GM21825 (cell line): ENCODE results near the gene LHPP.
A peak's percentile ranks its signal among the peaks of the same experiment; 100 is the strongest.

Source experiments
- ATAC-seq: cut with Tn5 transposase; IDR thresholded peaks from one replicate; pipeline ENCODE4 v1.9.1; 2021; ENCODE audit warnings: mild to moderate bottlenecking, moderate library complexity; ENCODE audit not compliant: unreplicated experiment

LHPP gene

DNA sequence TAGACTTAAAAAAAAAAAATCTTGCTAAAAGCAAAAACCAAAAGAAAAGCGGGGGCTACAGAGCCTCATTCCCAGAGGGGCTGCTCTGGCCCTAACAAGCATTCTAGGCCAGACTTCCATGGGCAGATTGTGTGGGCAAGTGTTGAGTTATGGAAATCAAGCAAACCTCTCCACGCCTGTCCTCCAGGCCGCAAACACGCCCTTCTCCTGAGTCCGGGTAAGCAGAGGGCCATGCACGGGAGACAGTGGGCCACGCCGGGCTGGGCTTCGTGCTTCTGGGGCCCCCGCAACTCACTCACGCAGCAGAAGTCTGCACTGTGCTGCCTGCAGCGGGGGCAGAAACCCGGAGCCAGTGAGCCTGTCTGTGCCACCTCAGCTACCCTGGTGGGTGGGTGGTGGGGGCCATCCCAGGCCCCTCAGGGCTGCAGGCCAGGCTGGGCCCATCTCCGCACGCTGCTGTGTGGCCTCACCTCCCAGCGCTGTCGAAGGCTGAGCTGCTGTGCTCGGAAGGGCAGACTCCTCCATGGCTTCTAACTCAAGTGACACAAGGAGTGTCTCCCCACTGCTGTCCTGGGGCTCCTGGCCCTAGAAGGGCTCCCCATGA, 156.9 kb downstream of the LHPP start:
- ATAC-seq: no peak

DNA sequence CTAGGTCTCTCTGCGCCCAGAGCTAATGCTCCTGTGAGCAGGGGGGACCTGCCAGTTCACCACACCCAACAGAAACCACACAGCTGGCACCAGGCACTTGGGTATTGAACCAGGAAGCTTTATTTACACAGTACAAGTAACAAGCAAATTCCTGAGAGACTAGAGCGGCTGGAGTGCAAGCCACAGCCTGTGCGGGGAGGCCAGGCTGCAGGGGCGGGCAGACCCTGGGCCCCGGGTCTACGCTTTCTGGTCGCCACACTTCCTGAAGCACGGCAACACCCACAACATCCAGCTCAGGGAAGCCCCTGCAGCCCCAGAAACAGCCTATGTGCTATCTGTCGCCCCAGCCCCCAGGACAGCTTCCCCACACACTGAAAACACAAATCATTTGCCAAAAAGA, 157.6 kb downstream of the LHPP start:
- no peak for ATAC-seq

DNA sequence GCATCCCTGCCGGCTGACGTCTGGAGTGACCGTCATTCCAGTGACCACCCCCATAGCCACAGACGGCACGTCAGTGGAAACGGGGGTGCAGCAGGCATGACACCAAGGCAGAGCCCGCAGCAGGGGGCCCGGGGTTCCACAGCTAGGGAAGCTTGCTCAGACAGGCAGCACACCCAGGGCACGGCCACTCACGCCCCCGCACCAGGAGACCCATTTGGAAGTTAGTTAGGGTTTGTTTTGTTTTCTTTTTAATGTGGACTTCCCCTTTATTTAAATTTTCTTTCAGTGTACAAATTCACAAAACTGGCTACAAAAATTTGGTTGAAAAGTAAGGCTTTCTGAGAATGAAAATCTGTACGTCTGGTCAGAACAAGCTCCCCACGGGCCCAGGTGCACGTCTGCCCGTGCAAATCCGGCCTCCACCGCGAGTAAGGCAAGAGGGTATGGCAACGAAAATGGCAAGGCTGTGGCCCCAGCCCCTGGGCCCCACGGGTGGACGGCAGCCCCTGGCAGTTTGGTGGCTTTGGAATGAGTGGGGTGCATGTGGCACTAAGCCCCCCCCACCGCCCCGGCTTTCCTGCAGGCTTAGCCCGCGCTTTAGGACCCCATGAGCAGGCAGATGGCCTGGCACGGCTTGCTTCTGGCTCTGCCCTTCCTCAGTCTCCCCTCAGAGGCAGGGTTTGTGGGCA, 158.3 kb downstream of the LHPP start:
- no peak for ATAC-seq

DNA sequence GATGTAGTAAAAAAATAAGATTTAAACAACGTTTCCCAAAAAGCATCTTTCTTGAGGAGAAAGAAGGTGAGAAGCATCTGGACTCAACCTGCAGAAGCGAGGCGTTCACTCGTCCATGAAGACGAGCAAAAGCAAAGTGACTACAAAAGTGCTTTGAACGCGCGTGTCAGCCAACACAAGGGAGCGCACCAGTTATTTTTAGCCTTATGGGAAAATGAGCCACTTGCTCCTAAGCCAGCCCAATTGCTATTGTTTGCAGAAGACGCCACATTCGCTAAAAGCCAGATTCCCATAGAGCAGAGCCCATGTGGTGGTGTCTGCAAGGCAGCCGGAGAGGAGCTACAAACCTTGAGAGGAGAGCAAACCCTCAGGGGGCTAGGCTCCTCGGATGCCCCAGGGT, 160.0 kb downstream of the LHPP start:
- ATAC-seq: no peak

DNA sequence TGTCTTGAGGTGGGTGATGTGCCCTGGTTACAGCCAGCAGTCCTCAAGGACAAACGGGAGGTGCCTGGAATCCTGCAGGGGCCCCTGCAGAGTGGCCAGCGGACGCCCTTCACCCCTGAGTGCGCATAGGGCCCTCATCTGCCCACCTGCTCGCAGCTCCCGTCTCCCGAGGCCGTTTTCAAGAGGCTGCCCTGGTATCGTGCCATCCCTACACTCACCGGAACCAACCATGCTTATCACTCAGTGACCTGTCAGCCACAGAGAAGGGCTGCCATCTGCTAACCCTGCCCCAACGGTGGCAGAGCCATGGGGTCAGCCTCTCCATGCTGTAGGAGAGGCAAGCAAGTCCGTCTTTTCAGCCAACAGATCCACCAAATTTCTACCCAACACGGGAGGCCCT, 160.5 kb downstream of the LHPP start:
- no peak for ATAC-seq

DNA sequence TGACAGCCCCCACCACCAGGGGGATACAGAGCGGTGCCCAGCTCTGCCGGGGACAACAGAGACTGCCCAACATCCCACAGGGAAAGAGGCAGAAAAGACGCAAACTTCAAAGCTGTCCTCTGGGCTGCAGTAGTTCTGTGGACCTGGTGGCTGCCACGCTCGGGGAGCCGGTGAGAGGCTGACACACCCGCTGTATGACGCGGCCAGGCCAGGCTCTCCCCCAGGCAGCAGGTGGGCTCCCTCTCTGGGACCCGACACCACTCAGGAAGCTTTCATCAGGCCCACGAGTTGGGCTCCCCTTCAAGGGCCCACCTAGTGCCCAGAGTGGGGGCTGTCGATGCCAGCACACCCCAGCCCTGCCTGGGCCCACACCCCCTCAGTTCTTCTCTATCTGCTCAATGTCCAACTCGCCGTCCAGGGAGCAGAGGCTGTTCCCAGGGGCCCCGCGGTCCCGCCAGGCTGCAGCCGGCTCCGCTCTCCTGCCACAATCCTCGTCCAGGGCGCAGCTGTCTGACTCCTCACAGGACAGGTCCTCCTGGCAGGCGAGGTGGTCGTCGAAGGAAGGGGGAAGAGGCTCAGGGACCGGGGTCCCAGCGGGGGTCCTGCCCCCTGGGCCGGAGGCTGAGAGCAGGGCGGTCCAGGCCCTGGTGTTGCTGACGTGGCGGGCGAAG, 161.4 kb downstream of the LHPP start:
- no peak for ATAC-seq

DNA sequence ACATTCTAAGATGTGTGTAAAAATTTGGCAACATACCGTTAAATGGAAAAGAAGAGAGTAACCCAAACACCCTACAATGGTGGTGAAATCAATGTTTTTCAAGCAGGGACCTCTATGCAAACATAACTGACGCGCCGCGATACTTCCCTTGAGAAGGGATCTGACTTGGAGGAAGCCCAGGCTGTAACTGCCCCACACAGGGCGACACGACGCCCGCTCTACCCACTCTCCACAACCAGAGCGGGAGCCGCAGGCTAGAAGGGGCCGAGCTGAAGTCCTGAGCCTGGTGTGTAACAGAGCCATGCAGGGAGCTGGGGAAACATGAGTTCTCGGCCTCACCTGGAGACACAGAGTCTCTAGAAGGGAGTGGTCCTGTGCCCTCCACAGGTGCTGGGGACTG, 162.4 kb downstream of the LHPP start:
- no peak for ATAC-seq

DNA sequence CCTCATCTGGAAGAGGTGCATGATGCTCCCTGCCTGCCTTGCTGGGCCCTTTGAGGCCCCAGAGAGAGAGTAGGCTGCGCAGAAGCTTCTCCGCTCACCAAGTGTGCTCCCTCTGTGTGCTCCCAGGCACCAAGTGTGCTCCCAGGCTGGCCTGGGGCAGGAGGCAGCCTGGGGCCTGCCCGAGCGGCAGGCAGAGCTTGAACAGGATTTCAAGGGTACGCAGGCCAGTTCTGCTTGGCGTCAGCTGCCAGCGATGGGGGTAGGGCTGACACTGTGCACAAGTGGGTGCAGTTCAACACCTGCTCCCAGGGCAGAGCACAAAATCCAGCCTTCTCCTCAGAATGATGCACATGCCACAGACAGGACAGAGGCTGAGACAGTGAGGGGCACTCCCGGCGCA, 162.8 kb downstream of the LHPP start:
- ATAC-seq: no peak

DNA sequence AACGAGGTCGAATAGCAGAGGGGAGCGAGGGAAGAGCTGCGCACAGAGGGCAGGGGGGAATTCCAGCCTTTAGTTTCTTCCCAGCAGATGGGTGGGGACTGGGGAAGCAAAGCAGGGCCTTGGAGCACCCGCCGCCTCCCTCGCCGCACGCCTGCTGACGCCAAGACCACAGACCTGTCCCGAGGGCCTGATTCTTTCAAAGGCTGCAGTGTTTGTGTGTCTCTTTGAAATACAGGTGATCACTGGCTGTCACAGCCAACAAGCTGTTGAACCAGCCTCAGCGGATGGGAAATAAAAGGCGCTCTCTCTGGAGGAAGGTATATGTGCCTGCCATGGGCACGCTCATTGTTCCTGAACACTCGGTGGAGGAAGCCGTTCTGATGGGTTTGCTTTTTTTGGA, 163.3 kb downstream of the LHPP start:
- no peak for ATAC-seq

DNA sequence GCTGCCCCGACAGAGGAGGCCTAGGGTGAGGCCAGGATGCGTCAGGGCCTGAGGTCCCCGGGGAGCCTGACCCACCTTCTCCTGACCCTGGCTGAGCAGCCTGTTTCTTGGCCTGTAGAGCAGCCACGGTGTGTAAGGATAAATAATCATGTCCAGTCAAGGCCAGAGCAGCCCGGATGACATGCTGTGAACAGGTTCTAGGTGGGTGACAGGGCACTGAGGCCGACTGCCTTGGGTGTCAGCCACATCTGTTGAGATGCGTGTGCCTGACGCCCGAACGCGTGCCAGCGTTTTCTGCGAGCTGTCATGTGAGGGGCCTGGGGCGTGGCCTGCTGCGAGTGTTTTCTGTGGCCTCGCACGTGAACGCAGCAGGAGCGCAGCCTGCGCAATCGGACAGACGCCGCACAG, 164.2 kb downstream of the LHPP start:
- no peak for ATAC-seq

DNA sequence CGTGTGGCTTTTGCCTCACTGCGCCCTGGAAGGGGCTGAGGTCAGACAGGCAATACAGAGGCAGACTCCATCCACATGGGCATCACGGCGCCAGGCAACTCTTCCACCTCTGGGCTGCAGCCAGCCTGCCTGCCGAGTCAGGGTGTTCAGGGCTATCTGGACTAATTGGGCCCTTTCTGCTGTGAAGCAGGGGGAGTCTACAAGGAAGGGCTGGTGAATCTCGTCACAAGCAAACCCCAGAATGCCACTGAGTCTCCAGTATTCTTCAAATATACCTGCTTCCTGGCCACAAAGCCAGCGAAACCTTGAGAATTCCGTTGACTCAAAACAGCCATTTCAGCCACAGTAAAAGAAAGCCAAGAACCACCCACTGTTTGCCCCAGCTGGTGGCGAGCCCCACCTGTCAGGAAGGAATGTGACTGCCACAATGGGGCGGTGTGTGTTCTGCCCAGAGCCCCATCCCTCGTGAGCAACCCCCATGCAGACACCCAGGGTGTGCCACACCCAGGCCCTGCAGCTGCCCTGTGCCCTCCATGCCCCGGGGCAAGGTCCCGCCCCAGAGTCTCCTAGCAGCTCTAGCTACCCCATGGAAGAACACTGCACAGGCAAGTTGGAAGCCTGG, 165.2 kb downstream of the LHPP start:
- ATAC-seq: peak; percentile 73

DNA sequence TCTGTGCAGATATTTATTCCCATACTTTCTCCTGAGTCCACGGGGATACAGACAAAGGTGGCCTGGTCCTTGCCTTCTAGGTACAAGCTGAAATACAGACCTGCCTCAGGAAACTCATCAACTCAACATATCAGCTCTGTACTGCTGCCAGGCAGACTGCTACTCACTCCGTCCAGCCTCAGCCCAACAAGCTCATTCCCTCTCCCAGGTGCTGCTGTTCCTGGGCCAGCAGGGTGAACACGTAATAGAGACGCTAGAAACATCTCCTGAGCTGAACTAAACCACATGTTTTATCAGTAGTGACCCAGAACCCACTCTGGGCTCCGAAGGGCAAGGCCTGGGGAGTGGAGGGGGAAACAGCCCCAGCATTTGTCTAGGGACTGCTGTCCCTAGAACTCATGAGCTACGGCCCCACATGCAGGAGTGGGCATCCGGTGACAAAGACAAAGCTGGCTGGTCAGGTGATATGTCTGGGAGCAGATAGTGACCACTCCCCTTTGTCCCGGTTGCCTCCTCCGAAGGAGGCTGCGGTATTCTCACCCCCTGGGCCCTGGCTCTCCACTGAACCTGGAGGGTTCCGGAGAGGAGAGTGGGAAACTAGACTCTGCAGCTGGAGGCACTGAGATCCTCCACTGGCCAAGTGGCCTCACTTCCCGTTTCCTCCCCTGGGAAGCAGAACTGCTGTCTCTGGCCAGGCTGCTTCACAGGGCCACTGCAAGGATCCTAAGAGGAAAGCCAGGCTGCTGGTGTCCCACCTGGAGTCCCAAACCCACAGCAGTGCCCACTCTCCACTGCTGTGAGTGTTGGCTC, 166.4 kb downstream of the LHPP start:
- ATAC-seq: no peak

DNA sequence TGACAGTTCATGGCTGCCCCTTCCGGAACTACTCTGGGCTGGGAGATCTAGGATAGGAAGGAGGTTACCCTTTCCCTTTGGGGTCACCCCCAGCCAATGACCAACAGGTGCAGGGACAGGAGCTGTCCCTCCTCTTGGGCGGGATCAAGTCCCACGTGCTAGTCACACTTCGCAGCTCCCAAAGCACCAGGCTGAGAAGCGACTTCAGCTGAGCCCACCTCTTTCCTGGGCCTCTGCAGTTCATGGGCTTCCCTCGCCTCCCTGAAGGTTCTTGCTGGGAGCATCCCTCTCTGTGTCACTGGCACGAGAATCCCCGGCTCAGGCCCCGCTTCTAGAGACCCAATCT, 167.0 kb downstream of the LHPP start:
- ATAC-seq: no peak

DNA sequence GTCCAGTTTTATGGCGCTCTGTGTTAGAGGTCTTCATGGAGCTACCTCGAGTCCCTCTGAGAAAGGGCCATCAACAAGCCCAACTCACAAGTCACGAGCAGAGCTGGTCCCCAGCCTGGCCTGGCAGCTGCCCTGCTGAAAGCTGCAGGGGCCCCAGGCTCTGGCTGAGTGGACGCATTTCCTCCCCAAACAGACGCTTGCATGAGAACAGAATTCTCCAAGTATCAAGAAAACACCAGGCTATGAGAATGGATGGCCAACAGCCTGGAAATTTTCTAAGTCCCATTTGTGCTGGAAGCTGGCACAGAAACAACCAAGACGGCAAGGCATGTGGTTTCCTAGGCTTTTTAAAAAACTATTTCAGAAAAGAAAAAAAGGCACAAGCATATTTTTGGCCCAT, 167.8 kb downstream of the LHPP start:
- no peak for ATAC-seq

DNA sequence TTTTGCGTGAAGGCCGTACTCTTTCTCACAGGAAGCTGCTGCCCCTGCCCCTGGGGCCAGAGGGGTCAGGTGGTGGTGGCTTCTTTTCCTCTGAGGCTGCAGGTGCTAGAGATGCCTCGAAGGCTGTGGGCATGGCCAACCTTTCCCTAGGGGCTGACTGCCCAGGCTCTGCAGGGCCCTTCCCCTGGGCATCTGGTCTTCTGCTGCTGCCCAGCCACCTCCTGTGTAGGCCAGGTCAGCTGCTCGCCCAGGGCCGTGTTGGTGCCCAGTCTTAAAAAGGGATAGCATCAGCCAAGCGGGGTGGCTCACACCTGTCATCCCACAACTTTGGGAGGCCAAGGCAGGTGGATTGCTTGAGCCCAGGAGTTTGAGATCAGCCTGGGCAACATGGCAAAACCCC, 168.2 kb downstream of the LHPP start:
- no peak for ATAC-seq

DNA sequence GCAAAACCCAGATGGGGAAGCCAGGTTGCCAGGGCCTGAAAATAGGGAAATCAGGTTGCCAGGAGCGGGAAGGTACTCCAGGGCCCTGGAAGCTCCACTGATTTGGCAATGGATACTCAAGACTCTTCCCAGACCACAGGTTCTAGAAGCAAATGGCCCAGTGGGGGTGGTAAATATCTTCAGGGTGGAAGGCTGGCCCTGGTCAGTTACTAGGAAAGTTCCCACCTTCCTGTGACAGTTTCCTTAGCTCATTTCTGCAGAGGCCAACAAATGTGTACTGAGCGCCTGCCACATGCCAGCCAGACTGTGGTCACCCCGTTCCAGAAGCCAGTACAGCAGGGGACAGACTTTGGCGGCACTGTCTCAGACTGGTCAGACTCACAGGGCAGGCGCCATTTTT, 168.9 kb downstream of the LHPP start:
- ATAC-seq: no peak

DNA sequence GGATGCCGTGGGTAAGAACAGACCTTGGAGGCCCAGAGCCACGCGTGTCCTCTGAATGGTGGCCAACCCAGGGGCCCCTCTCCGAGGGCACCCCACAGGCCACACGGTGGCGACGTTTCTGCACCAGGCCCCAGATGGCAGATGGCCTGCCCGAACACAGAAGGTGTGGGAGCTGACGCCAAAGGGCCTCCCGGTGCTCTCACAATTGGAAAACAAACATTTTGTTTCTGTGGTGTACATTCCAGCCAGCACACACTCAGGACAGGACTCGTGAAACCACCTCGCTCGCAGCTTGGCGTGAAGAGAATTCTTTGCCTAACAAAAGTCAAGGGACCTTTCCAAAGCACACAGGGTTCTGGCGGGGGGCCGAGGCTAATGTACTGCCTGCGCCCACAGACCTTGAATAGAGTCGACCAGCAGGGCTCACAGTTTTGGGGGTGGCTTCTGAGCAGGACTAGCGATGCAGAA, 170.5 kb downstream of the LHPP start:
- ATAC-seq: no peak

DNA sequence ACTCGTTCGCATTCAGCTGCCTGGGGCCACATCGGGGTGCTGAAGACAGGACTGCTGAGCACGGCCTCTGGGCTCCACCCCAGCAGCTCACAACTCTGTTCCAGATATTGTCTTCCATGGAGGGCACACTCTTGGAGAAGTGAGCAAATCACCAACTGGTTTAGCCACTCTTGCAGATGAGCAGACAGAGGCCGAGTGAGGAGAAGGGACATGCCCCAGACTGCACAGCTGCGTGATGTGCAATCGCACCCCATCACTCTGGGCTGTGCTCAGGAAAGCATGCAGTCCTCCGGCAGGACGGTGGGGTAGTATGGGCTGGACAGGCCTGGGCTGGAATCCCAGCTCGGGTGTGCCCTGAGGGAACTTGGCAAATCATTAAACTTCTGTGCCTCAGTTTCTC, 170.9 kb downstream of the LHPP start:
- no peak for ATAC-seq

DNA sequence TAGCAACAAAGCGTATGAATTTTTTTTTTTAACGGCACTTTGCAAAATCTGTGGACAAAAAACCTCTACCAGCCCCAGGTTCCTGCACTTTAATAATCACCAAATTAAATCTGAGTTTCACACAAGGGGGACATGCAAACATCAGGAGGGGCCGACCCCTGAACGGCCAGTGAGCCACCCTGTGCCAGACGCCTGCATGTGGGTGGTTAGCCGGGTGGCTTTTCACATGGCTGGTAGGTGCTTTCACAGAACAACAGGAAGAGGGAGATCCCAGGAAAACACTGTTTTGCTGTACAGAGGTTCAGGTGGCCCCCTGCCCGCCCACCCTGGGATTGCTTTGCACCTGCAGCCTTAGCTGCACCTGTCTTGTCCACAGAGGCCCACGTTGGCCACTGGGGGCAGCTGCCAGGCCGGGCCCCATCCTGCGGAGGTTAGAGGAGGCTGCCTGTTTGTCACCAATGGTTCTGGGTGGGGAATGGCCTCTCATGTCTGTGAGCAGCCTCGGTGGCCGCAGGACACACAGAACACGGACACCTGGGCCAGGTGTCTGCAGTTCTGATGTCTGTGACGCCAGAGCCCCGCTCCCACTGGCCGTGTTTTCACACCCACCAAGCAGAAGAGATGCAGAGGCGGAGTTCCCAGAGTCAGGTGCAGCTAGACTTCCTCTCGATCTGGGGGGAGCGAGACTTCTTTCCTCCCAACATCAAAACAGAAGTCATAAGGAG, 174.8 kb downstream of the LHPP start:
- ATAC-seq: no peak

DNA sequence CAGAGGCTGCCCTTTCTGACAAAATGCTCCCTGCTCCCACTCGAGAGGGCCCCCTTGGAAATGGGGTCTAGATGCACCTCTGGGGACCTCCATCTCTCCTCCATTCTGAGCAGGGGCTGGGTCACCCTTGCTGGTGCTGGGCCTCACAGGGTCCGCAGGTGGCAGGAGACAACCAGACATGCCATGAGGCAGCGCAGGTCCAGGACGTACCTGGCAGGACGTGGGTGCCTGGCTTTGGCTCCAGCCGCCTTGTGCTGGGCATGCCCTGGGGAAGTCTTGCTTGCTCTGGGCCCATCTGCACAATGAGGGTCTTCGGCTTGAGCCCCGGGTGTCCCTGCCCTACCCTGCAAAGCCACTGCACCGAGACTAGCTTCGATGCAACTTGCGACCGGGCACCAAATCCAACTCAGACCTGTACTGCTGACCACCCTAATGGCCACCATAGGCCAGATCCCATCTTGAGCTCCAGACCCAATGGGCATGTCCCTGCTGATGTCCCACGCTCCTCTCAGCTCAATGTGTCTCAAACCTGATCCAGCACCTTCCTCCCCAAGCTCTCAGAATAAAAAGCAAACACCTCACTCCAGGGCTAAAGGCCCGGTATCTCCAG, 175.6 kb downstream of the LHPP start:
- ATAC-seq: no peak
